NCI-H2227 (cell line): Measurements from ENCODE around the gene TMEM141.
"Not testable (repeated sequence)": the region's sequence is repeated elsewhere in the genome, so short reads cannot be mapped to it uniquely, and the experiment has no call there.

ENCODE experiments used
- DNase-seq: peaks from one replicate; lab custom pipeline; 2025; ENCODE audit not compliant: unreplicated experiment; lab: John Stamatoyannopoulos, UW

The TMEM141 gene

DNA sequence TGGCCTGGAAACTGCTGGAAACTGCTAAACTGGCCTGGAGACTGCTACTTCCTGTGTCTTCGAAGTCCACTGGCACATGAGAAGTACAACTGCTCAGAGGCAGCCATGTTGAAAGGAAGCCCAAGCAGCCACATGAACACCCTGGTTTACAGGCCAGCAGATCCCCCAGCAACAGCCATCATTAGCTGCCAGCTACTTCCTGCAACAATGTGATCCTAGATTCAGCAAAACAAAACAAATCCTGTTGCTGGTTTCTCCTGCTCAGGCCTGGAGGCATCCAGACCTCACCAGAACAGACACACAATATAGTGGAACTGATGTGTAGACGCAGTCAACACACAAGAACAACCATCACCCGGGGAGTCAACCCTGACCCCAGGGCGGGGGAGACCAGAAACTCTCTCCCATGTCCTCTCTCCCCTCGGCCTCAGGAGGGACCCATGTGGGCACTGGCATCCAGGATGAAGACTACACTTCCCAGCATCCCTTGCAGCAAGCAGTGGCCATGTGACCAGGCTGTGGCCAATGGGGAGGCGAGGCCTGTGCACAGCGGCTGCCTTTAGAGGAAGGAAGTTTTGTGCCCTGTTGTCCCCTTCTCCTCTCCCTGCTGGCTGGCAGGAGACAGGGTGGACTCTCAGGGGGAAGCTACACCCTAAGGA lies 17.6 kb upstream of the TMEM141 start:
- DNase-seq: no peak

DNA sequence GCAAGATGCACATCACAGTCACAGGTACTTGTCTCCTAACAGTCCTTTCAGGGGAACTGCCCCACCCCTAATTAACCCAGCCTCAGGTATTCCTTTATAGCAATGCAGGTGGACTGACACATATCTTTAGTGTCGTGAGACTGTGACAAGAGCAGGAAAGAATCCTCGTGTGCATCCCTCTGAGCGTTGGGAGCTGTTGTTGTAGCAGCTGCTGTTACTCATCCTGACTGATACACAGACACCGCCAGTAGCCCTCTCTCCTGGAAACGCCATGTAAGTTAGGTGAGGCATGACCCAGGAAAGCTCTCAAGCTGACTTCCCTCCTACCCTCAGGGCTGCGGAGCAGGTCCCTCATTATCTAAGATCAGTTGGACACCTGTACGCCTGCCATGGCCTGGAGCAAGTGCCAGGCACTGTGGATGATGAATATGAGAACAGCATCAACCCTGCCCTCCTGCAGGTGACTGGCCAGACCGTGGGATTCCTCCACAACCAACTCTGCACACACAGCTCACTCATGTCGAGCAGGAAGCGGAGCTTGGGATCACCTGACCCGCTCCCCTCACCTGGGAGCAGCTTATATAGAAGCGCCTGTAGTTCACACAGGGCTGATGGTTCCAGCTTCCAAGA lies 16.6 kb upstream of the TMEM141 start:
- DNase-seq: no peak

DNA sequence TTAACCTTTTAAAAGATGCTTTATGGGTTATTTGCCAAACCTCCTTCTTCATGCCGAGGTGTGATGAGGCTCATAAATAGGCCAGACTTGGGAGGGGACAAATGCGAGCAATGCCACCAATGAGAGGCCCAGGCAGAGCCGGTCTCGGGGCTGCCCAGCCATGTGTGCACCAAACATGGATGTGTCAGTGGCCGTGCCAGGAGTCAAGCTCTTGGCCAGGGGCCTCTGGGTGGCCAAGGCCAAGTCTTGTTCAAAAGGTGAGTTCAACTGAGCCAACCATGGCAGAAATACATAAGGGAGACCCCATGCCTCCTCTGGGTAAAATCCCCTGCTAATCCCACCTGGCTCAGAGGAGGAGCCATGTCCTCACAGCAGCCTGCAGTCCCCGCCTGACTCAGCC lies 16.0 kb upstream of the TMEM141 start:
- DNase-seq: no peak

DNA sequence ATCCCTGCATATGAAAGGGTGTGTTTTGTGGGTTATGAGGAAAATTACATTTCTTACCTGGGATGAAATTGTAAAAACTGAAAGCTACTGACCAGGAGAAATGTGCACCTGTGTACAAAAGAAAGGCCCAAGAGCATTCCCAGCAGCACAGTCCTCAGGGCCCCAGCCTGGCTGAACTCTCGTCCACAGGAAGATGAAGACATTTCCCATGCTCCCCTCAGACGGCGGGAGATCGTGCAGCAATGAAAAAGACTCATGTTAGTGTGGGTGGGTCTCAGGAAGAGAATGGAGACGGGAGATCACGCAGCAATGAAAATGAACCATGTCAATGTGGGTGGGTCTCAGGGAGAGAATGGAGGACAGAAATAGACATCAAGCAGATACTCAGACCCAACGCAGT lies 14.2 kb upstream of the TMEM141 start:
- DNase-seq: no peak

DNA sequence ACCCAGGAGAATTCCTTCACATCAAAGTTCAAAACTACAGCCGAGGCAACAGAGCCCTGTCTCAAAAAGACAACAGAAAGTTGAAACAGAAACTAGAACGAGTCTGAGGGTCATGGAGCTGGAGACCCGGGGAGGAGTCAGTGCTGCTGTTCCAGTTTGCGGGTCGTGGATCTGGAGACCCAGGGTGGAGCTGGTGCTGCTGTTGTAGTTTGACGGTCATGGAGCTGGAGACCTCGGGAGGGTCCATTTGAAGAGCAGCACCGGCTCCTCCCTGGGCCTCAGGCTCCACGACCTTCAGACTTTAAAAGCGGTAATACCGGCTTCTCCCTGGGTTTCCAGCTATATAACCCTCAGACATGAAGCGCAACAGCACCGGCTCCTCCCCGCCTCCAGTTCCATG lies 13.8 kb upstream of the TMEM141 start:
- no peak for DNase-seq

DNA sequence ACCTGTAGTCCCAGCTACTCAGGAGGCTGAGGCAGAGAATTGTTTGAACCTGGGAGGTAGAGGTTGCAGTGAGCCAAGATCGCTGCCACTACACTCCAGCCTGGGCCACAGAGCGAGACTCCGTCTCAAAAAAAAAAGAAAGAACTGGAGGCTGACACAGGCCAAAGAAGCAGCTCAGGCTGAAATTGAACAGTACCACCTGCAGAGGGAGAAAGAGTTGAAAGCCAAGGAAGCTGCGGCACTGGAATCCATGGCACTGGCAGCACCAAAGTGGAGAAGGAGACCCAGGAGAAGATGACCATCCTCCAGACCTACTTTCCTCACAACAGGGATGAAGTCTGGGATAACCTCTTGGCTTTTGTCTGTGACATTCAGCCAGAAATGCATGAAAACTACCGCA lies 11.3 kb upstream of the TMEM141 start:
- no peak for DNase-seq

DNA sequence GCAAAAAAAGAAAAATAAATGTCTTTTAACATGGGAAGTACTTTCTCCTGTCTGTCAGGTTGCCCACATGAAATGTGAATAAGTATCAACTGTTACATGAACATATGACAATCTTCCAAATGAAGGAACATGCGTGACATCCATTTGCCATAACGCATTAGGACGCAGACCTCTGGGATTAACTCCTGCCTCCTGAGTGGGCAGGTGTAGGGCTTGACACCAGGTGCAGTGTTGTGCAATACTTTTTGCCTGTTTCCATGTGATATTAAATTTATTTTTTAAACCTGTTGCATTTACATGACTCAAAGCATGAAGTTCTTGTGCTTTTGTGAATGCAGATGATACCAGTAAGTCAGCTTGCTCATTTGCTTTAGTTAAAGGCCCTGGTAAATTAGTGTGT lies 8.7 kb upstream of the TMEM141 start:
- no peak for DNase-seq

DNA sequence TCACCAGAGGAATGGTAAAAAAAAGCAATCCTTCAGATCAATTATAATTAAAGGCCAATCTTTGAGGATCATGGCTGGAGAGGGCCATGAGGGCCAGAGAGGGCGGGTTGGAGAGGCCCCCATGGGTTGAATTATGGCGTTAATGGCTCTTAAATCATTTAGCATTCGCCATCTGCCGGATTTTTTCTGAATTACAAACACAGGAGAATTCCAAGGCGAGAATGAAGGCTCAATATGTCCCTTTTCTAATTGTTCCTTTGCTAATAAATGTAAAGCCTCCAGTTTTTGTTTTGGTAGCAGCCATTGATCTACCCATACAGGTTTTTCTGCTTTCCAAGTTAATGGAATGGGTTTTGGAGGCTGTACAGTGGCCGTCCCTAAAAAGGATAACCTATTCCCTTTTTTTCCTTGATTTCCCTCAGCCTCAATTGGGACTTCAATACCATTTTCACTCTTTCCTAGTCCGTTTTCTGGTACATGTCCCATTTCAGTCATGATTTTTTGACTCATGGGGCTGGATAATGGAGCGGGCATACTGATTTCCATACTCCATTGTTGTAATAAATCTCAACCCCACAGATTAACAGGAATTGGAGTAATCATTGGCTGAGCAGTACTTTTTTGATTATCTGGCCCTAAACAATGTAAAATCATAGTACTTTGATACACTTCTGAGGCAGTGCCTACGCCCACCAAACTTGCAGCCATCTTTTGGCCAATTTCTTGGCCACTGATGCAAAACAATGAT lies 6.7 kb upstream of the TMEM141 start:
- peak; percentile 42 for DNase-seq

DNA sequence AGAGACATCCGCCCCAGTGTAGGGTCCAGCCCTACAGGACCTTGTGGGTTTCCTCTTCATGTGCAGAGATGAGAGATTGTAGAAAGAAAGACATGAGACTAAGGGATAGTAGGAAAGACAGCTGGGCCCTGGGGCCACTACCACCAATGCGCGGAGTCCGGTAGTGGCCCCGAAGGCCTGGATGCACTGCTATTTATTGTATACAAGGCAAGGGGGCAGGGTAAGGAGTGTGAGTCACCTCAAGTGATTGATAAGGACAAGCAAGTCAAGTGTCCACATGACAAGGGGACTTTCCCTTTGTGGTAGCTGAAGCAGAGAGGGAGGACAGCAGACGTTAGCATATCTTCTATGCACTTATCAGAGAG lies 6.2 kb upstream of the TMEM141 start:
- DNase-seq: no peak

DNA sequence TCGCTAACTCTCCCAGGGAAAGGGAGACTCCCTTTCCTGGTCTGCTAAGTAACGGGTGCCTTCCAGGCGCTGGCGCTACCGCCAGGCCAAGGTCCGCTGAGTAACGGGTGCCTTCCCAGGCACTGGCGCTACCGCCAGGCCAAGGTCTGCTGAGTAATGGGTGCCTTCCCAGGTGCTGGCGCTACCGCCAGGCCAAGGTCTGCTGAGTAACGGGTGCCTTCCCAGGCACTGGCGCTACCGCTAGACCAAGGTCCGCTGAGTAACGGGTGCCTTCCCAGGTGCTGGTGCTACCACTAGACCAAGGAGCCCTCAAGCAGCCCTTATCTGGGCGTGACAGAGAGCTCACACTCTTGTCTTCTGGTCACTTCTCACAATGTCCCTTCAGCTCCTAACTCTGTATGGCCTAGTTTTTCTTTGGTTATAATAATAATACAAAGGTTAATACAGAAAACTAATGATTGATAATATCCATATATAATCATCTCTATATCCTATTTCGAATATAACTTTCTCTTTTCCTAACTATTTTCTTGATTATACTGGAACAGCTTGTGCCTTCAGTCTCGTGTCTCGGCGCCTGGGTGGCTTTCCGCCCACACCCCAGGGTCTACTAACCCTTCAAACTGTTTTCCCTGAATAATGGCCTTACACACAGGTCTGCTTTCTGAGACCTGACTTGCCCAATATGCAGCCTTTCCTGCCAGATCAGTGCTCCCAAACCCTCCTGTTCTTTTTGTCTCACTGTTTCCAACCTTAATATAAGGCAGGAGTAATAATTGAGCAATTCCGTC lies 5.4 kb upstream of the TMEM141 start:
- DNase-seq: not testable (repeated sequence)

DNA sequence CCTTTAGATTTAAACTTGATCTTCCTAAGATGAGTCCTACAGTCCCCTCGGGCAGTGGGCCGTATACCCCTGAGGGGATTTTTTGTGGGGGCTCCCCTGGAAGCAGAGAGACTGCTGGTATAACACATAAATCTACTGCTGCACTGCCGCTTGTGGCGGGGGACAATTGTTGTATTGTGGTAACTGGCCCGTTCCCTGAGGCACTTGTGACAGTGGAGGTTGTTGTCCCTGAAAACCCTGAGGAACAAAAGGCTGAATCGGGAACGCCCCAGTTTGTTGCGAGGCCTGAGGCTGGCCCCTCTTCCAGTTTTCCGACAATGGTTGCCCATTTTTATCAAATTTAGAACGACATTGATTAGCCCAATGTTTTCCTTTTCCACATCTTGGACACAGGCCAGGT lies 4.7 kb upstream of the TMEM141 start:
- DNase-seq: no peak

DNA sequence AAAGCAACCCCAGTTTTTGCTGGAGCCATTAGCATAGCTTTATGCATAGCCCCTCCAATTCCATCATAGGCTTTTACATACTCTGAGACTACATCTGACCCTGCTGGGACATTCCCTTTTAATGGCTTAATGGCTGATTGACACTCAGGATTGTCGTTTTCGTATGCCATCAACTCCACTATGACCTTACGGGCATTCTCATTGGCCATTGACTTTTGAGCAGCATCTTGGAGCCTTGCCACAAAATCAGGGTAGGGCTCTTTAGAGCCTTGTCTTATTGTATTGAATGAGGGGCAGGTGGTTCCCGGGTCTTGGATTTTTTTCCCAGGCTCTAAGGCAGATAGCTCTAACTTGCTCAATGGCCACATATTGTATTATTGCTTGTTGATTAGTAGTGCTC lies 4.2 kb upstream of the TMEM141 start:
- DNase-seq: not testable (repeated sequence)

DNA sequence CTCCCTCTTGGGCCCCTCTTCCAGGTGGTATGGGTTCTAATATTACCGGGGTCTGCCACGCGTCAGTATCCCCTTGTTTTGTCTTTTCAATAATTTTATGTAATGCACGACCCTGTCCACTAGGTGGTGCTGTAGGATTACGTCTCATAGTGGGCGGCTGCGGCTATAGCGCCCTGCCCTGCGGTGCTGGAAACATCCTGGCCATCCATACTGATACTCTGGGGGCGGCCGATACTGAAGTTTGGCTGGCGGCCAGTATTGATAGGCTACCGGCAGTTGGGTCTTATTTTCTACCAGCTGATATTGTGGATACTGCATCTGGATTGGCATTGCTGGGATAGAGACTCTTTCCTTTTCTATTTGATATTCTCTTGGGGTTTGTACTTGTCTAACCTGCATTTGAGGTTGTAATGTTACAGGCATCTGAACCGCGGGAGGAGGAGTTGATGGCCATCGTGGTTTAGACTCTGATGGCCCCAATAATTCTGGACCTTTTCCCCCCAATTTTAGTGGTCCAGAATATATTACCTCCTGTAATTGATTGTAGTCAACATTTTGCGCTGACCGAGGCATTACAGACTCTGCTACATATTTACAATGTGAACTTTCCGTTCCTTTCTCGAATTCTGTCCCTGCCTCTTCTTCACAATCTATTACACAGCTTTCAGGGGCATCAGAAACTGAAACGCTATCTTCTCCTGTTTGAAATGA lies 3.3 kb upstream of the TMEM141 start:
- DNase-seq: peak; percentile 83

DNA sequence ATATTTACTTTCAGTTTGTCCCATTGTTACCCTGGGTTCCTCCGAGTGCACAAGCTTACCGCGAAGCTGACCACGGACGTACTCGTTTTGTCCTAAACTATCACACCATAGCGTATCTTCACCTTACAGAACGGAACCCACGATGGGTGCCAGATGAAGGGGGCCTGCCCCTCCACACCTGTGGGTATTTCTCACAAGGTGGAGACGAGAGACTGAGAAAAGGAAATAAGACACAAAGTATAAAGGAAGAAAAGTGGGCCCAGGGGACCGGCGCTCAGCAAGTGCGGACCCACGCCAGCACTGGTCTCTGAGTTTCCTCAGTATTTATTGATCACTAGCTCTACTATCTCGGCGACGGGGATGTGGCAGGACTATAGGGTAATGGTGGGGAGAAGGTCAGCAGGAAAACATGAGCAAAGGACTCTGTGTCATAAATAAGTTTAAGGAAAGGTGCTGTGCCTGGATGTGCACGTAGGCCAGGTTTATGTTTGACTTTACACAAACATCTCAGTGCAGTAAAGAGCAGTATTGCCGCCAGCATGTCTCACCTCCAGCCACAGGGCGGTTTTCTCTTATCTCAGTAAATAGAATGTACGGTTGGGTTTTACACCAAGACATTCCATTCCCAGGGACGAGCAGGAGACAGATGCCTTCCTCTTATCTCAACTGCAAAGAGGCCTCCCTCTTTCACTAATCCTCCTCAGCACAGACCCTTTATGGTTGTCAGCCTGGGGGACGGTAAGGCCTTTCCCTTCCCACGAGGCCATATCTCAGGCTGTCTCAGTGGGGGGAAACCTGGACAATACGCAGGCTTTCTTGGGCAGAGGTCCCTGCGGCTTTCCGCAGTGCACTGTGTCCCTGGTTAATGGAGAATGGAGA lies 2.3 kb upstream of the TMEM141 start:
- DNase-seq: not testable (repeated sequence)

DNA sequence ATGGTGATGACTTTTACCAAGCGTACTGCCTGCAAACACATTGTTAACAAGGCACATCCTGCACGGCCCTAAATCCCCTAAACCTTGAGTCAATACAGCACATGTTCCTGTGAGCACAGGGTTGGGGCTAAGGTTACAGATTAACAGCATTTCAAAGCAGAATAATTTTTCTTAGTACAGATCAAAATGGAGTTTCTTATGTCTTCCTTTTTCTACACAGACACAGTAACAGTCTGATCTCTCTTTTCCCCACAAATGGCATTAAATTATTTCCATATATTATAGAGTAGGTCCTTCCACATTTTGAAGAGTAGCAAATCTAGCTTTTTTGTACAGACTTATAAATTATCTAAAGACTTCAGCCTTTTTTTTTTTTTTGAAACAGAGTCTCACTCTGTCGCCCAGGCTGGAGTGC lies 1.6 kb upstream of the TMEM141 start:
- DNase-seq: no peak

DNA sequence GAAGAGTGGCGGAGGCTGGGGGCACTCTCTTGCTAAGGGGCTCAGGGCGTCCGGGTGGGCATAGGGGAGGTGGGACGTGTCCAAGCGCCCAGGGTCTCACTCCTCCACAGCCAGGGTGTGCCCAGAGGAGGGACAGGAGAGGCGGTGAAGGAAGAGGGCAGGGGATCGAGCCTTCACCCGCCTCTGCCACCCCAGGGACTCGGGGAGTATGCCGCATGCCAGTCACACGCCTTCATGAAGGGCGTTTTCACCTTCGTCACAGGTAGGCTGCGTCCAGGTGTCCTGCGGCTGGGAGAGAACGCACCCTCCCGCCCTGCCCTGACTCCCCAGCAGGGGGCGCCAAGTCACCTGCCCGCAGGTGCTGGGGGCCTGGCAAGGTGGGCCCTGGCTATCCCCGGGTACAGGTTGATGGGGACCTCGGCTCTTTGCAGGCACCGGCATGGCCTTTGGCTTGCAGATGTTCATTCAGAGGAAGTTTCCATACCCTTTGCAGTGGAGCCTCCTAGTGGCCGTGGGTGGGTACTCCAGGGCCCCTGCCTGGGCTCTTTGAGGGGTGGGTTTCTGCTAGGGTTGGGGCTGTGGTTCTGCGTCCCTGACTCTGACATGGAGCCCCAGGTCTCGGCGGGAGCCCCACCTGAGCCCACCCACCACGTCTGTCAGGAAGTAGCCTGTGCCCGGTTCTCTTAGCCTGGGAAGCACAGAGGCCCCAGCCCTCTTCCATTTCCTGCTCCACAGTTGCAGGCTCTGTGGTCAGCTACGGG lies 552 bp downstream of the TMEM141 start:
- DNase-seq: peak; percentile 46

DNA sequence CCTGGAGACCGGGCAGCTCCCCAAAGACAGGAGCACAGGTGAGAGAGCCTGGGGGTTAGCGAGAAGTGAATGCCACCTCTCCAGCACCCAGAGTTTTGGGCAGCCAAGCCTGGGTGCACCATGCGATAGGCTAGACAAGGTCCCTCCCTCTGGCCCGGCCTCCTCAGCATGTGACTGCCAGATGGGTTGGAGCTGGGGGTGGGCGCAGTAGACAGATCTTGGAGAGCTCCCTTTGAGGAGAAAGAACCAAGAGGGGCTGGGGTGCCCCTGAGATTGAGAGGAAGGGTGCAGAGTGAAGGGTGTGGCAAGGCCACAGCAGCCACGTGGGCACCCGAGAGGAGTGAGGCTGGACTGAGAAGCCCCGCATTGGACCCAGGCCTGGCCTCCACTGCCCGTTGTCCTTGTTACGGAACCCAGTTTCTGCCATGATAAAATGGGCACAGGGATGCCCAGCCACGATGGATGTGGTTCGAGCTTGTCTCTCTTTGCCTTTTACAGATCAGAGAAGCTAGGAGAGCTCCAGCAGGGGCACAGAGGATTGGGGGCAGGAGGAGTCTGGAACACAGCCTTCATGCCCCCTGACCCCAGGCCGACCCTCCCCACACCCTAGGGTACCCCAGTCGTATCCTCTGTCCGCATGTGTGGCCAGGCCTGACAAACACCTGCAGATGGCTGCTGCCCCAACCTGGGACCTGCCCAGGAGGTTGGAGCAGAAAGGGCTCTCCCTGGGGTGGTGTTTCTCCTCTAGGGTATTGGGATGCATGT lies 1.4 kb downstream of the TMEM141 start:
- no peak for DNase-seq

DNA sequence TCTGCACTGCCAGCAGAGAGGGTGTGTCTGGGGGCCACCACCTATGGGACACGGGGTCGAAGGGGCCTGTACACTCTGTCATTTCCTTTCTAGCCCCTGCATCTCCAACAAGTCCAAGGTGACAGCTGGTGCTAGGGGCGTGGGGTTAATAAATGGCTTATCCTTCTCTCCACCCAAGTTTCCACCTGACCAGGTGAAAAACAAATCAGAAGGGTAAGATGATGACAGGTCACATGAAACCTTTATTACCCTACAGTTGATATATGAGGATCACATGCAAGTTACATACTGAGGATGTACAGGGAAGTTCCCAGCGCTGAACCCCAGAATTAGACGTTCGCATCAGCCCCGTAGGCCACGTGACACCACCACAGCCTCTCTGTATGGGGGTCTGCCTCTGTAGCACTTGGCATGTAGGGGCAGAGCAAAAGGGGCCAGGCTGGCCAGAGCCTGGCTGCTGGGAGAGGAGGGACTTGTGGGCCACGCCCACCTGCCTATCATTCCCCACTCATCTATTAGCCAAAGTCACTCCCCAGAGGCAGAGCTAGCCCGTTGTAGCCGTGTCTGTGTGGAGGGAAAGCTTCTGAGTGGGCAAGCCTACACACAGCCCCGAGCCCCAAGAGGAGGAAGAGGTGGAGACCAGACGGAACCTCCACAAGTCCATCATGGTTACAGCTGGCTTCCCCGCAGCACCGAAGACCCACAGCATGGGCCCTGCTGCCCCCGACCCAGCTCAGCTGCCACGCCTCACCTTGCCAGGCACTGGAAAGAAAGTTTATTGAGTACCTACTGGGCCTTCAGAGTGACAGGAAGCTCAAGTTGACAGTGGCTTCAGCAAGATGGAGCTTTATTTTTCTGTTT lies 2.2 kb downstream of the TMEM141 start:
- peak; percentile 15 for DNase-seq
